Body of pancreas (tissue), 4 donors: ENCODE results near the gene WDR64.

Experiments used
- CTCF ChIP-seq, 7 experiments: fragments of 450-650 bp in 4 of 7; fragments of 200-600 bp in 3 of 7; sonication (generic) in 3 of 7; IDR thresholded peaks; one replicate each; pipeline ENCODE4 v1.5.1; 2016 to 2019; ENCODE audit warnings: antibody characterized with exemption in 7 of 7
- POLR2A ChIP-seq, 3 donors: fragments of 450-650 bp; IDR thresholded peaks; one replicate each; pipeline ENCODE4 v1.6.1; 2016; ENCODE audit warnings: antibody characterized with exemption in 3 of 3, mild to moderate bottlenecking in 2 of 3

GRCh38 chr1:241658081-241658793 is 6.2 kb downstream of the WDR64 start:
- no peak for TF ChIP-seq POLR2A (IDR thresholded peaks at IDR 0.05)
- no peak for TF ChIP-seq CTCF (IDR thresholded peaks at IDR 0.05)
